MCF 10A (cell line): ENCODE measurements around the gene RNU6-9. TPM values are rescaled to one million over a fixed set of nuclear protein-coding genes. Genes with fewer than 3 reads are reported as not detected.

Experiments
- BruUV-seq: library from RNA; stranded (reverse); fragments of 400-500 nt; replicated peaks from 2 replicates; lab custom pipeline; 2021; lab: Mats Ljungman, UMichigan
- CTCF ChIA-PET: fragments of 300-600 bp; sonication (Branson Sonifier 250); formaldehyde crosslinking; extraction: SDS; loops from one replicate; lab custom pipeline; 2021; ENCODE audit warnings: antibody characterized with exemption, inconsistent platforms; lab: Yijun Ruan, JAX
- POLR2A ChIA-PET: fragments of 300-600, 350-650 bp; sonication (Branson Sonifier 250); formaldehyde crosslinking; extraction: SDS; loops from one replicate; lab custom pipeline; 2020; ENCODE audit warnings: antibody characterized with exemption, inconsistent platforms; lab: Yijun Ruan, JAX
- DNase-seq: peaks from one replicate; pipeline ENCODE4 v3.0.0-alpha.2; 2018; ENCODE audit not compliant: unreplicated experiment
- H3K27ac Mint-ChIP-seq: one replicate; pipeline ENCODE4 v1.8.0; 2022; ENCODE audit warnings: mild to moderate bottlenecking, low read depth, mixed read lengths; ENCODE audit not compliant: unreplicated experiment
- H3K27me3 Mint-ChIP-seq: one replicate; pipeline ENCODE4 v1.8.0; 2022; ENCODE audit warnings: mixed read lengths; ENCODE audit not compliant: insufficient read depth, unreplicated experiment
- H3K36me3 Mint-ChIP-seq: one replicate; pipeline ENCODE4 v1.8.0; 2022; ENCODE audit warnings: mild to moderate bottlenecking, moderate library complexity, mixed read lengths; ENCODE audit not compliant: insufficient read depth, unreplicated experiment
- H3K4me1 Mint-ChIP-seq: one replicate; pipeline ENCODE4 v1.8.0; 2022; ENCODE audit warnings: mixed read lengths; ENCODE audit not compliant: insufficient read depth, unreplicated experiment
- H3K4me3 Mint-ChIP-seq: one replicate; pipeline ENCODE4 v1.8.0; 2022; ENCODE audit warnings: mild to moderate bottlenecking, moderate library complexity, mixed read lengths; ENCODE audit not compliant: unreplicated experiment
- H3K9me3 Mint-ChIP-seq: one replicate; pipeline ENCODE4 v1.8.0; 2022; ENCODE audit warnings: mixed read lengths; ENCODE audit not compliant: unreplicated experiment
- intact Hi-C: fragments of 100-400 bp; cut with micrococcal nuclease; formaldehyde crosslinking; loops from 2 replicates; pipeline ENCODE4 v1.14.1; 2022
- total RNA-seq: library from RNA; stranded (reverse); gene quantifications from 2 replicates; pipeline ENCODE4 v1.2.3, GENCODE V29; 2022
- TF ChIP-seq, protein P1 (sequence below): fragments of 200-600 bp; IDR thresholded peaks from one replicate; pipeline ENCODE4 v1.8.0; 2022; ENCODE audit warnings: antibody characterized with exemption, mild to moderate bottlenecking; ENCODE audit not compliant: unreplicated experiment

Gene RNU6-9
- total RNA-seq, 1 experiment from 2014 or later = not detected

DNA sequence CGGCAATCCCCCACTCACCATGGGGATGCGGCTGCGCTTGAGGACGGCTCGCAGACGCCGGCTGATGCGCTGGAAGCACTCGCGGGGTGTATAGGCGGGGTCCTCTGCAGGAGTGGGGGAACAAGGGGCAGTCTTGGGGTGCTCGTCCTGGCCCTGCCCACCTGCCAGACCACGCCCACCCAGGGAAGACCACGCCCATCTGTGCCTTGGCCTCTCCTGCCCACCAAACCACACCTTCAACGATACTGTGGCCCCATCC lies 6.7 kb downstream of the RNU6-9 start:
- H3K36me3 Mint-ChIP-seq = peaks cover 27% of the 10 kb centered on the region
- no peaks in the 10 kb centered on the region for H3K9me3 Mint-ChIP-seq
- H3K27ac Mint-ChIP-seq = no peak overlapping the region
- intact Hi-C loops = no loop called here
- ChIA-PET CTCF (interaction anchor here (0.5 kb wide), 1 partner anchor 91 kb away, joined by 3 read pairs; no protein-coding TSS in a partner anchor), POLR2A (no interaction called here)
- DNase-seq = no peak
- H3K27me3 Mint-ChIP-seq = no peaks in the 10 kb centered on the region
- no TSS peak for BruUV-seq
- H3K4me1 Mint-ChIP-seq = no peaks in the 10 kb centered on the region
- no peak overlapping the region for H3K4me3 Mint-ChIP-seq
- TF ChIP-seq, protein P1, sequence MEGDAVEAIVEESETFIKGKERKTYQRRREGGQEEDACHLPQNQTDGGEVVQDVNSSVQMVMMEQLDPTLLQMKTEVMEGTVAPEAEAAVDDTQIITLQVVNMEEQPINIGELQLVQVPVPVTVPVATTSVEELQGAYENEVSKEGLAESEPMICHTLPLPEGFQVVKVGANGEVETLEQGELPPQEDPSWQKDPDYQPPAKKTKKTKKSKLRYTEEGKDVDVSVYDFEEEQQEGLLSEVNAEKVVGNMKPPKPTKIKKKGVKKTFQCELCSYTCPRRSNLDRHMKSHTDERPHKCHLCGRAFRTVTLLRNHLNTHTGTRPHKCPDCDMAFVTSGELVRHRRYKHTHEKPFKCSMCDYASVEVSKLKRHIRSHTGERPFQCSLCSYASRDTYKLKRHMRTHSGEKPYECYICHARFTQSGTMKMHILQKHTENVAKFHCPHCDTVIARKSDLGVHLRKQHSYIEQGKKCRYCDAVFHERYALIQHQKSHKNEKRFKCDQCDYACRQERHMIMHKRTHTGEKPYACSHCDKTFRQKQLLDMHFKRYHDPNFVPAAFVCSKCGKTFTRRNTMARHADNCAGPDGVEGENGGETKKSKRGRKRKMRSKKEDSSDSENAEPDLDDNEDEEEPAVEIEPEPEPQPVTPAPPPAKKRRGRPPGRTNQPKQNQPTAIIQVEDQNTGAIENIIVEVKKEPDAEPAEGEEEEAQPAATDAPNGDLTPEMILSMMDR = no peak

DNA sequence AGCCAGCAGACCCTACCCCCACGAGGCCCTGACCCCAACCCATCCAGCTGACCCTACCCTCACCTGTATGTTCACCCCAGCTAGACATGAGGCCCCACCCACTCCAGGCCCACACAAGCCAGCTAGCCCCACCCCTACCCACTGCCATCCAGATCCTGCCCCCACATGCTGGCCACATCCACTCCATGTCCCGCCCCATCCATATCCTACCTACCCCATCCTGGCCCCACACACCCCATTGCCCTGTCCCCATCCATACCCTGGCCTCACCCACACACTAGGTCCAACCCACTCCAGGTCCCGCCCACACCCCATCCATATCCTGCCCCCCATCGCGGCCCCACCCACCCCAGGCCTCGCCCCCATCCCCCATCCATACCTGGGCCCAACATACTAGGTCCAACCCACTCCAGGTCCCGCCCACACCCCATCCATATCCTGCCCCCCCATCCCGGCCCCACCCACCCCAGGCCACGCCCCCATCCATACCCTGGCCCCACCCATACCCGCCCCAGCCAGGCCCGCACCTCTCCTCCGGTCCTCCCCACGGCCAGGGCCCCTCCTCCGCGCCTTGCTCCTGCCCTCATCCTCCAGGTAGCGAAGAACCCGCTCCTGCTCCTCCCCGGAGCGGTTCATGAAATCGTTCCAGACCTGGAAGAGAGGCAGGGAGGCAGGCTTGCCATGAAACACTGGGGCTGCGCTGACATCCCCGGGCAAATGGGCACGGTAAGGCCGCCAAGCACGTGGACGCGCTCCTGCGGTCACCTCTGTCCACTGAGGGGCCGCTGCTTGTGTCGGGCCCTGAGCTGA lies 7.2 kb downstream of the RNU6-9 start:
- no peaks in the 10 kb centered on the region for H3K4me1 Mint-ChIP-seq
- intact Hi-C loops = no loop called here
- no peak overlapping the region for H3K4me3 Mint-ChIP-seq
- peak; percentile 31 for DNase-seq
- no TSS peak for BruUV-seq
- CTCF ChIA-PET = interaction anchor here (0.5 kb wide), 1 partner anchor 91 kb away, joined by 3 read pairs; no protein-coding TSS in a partner anchor
- TF ChIP-seq, protein P1 = no peak
- H3K36me3 Mint-ChIP-seq = peaks cover 32% of the 10 kb centered on the region
- POLR2A ChIA-PET = interaction anchor here (0.7 kb wide), 1 partner anchor 10 kb away, joined by 3 read pairs; no protein-coding TSS in a partner anchor
- no peaks in the 10 kb centered on the region for H3K9me3 Mint-ChIP-seq
- no peak overlapping the region for H3K27ac Mint-ChIP-seq
- no peaks in the 10 kb centered on the region for H3K27me3 Mint-ChIP-seq

DNA sequence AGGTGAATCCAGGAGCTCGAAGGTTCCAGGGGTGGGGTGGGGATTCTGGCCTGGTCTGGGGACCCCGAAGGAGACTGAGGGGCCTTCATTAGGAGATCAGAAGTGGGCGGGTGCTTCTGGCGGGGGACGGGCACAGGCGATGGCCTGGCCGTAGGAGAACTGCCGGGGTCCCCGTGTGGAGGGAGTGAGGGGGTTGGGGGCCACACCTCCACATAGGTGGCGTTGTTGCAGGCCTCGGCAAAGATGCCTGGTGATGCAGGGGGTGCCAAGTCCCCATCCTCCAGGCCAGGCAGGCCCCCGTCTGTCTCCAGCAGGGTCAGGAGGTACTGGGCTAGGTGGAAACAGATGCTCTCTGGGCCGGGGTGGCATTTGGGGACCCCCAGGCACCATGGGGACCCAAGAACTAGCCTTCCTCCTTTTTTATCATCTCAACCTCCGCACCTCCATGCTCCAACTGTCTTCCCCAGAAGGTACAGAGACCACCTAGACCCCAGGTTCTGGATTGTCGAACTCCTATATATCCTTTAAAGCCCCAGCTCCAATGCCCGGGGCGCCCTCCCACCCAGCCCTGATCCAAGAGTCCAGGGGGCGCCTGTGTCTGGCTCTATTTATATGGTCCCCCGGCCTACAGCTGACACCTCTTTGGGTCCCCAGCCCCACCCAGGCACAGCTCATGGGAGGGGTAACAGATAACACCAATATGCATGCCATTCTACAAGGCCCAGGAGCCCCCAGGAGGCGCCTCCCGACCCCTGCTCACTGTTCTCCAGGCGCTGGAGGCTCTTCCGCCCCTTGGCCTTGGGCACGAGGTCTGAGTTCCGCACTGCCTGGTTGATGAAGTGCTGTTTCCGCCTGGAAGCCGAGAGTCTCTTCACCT lies 8.2 kb downstream of the RNU6-9 start:
- no peaks in the 10 kb centered on the region for H3K27me3 Mint-ChIP-seq
- no peak for DNase-seq
- CTCF ChIA-PET = no interaction called here
- H3K27ac Mint-ChIP-seq = no peak overlapping the region
- peaks cover 36% of the 10 kb centered on the region for H3K36me3 Mint-ChIP-seq
- no peaks in the 10 kb centered on the region for H3K4me1 Mint-ChIP-seq
- POLR2A ChIA-PET = interaction anchor here (0.6 to 1.5 kb wide), 3 partner anchors 8 to 269 kb away, joined by 3 to 5 read pairs (median 3); partner anchors contain the start of genes MED16 and RNU6-9
- TF ChIP-seq, protein P1 = no peak
- BruUV-seq = no TSS peak
- no peaks in the 10 kb centered on the region for H3K9me3 Mint-ChIP-seq
- no peak overlapping the region for H3K4me3 Mint-ChIP-seq
- intact Hi-C loops = no loop called here

DNA sequence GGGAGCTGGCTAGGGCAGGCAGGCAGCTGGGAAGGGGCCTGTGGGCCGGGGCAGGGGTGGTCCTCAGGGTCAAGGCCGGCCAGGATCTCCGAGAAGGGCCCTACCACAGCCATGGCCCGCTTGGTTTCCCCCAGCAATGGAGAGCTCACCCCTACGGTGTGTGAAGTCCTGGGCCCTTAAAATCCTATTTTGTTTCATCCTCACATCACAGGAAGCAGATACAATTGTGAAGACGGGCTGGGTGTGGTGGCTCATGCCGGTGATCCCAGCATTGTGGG lies 8.7 kb downstream of the RNU6-9 start:
- POLR2A ChIA-PET = interaction anchor here (0.6 to 1.5 kb wide), 2 partner anchors 9 to 270 kb away, joined by 3 to 5 read pairs; partner anchors contain the start of genes MED16 and RNU6-9
- Mint-ChIP-seq H3K9me3 (no peaks in the 10 kb centered on the region), H3K27me3 (no peaks in the 10 kb centered on the region), H3K27ac (no peak overlapping the region), H3K4me3 (no peak overlapping the region), H3K4me1 (no peaks in the 10 kb centered on the region), H3K36me3 (peaks cover 32% of the 10 kb centered on the region)
- intact Hi-C loops = no loop called here
- DNase-seq = no peak
- TF ChIP-seq, protein P1 = no peak
- BruUV-seq = no TSS peak
- CTCF ChIA-PET = no interaction called here
